HFF-Myc (cell line): ENCODE results near the gene GJA1.

ENCODE experiments used
- DNase-seq: peaks from one replicate; pipeline ENCODE4 v3.0.0-alpha.2; 2011; ENCODE audit warnings: low read depth; ENCODE audit errors: extremely low read depth
- H3K4me3 ChIP-seq: replicated peaks from 2 replicates; pipeline ENCODE4 v1.5.1; 2011; ENCODE audit warnings: low read depth, mild to moderate bottlenecking, control low read depth, low read length
- TF ChIP-seq, protein P1 (sequence below): IDR thresholded peaks from 2 replicates; pipeline ENCODE4 v1.5.1; 2012; ENCODE audit warnings: mild to moderate bottlenecking, low read depth, low read length, control low read depth; ENCODE audit errors: missing control alignments

The GJA1 gene

GRCh38 chr6:121482751-121483150 lies 47.3 kb downstream of the GJA1 start:
- no peak overlapping the region for H3K4me3 ChIP-seq
- TF ChIP-seq, protein P1, sequence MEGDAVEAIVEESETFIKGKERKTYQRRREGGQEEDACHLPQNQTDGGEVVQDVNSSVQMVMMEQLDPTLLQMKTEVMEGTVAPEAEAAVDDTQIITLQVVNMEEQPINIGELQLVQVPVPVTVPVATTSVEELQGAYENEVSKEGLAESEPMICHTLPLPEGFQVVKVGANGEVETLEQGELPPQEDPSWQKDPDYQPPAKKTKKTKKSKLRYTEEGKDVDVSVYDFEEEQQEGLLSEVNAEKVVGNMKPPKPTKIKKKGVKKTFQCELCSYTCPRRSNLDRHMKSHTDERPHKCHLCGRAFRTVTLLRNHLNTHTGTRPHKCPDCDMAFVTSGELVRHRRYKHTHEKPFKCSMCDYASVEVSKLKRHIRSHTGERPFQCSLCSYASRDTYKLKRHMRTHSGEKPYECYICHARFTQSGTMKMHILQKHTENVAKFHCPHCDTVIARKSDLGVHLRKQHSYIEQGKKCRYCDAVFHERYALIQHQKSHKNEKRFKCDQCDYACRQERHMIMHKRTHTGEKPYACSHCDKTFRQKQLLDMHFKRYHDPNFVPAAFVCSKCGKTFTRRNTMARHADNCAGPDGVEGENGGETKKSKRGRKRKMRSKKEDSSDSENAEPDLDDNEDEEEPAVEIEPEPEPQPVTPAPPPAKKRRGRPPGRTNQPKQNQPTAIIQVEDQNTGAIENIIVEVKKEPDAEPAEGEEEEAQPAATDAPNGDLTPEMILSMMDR = no peak
- DNase-seq = no peak

GRCh38 chr6:121485359-121485811 lies 49.9 kb downstream of the GJA1 start:
- H3K4me3 ChIP-seq = no peak overlapping the region
- DNase-seq = no peak
- TF ChIP-seq, protein P1 = no peak

DNA sequence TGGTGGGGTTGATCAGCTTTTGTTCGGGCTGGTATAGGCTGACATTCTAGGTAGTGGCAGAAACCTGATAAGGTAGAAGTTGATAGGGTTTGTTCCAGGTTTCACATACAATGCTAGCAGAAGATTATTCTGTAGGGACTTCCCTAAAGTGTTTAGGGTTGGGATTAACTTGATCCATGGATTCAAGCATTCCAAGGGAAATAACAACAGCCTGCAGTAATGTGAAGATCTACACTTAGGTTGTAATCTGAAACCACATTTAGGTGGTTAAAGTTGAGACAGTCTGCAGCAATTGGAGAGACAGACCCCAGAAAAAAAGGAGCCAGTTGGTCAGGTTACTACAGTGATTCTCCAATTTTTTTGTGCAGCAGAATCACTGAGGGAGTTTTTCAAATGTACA lies 56.1 kb downstream of the GJA1 start:
- no peak overlapping the region for H3K4me3 ChIP-seq
- TF ChIP-seq, protein P1 = no peak
- DNase-seq = no peak

- DNase-seq = no peak
- H3K4me3 ChIP-seq = no peak overlapping the region
- TF ChIP-seq, protein P1 = no peak
Measured at GRCh38 chr6:121492536-121492935, 57.1 kb downstream of the GJA1 start.

GRCh38 chr6:121497970-121498375 lies 62.5 kb downstream of the GJA1 start:
- no peak for DNase-seq
- H3K4me3 ChIP-seq = no peak overlapping the region
- TF ChIP-seq, protein P1 = no peak

GRCh38 chr6:121498481-121499276 lies 63.2 kb downstream of the GJA1 start:
- H3K4me3 ChIP-seq = no peak overlapping the region
- DNase-seq = no peak
- TF ChIP-seq, protein P1 = no peak
